Adrenal gland (tissue), 5 donors: ENCODE data around the gene CALB2.

Experiments
- CTCF ChIP-seq, 6 experiments: fragments of 450-650 bp in 4 of 6; fragments of 200-600 bp in 2 of 6; sonication (generic) in 1 of 6; IDR thresholded peaks; 1 replicate in 5 of 6; 2 replicates in 1 of 6; pipeline versions ENCODE4 v1.5.1 to v1.8.0; 2016 to 2021; ENCODE audit warnings: antibody characterized with exemption in 6 of 6, mild to moderate bottlenecking in 2 of 6, moderate library complexity in 1 of 6
- POLR2A ChIP-seq, 2 donors: fragments of 450-650 bp; IDR thresholded peaks; one replicate each; pipeline ENCODE4 v1.6.1; 2017; ENCODE audit warnings: antibody characterized with exemption in 2 of 2, mild to moderate bottlenecking in 2 of 2, moderate library complexity in 1 of 2
- donor health status: DM: no; HTN: no; CAD: no.

- TF ChIP-seq CTCF (IDR thresholded peaks at IDR 0.05): no peak
- no peak for TF ChIP-seq POLR2A (IDR thresholded peaks at IDR 0.05)
These were observed 30.4 kb upstream of the CALB2 start for GRCh38 chr16:71328151-71328550.
